H1 (cell line): ENCODE results near the gene SMURF2. TPM values are rescaled to one million over a fixed set of nuclear protein-coding genes. Genes with fewer than 3 reads are reported as not detected.

Experiments used
- CTCF ChIA-PET: fragments of 300-600 bp; sonication (Branson Sonifier 250); formaldehyde crosslinking; loops from one replicate; lab custom pipeline; 2021; ENCODE audit not compliant: partially characterized antibody; lab: Charles Lee
- POLR2A ChIA-PET: fragments of 300-600 bp; sonication (Branson Sonifier 250); formaldehyde crosslinking; loops from one replicate; lab custom pipeline; 2021; ENCODE audit warnings: inconsistent platforms; ENCODE audit not compliant: partially characterized antibody; lab: Charles Lee
- DNase-seq, 2 experiments: peaks; one replicate each; pipeline versions ENCODE4 v3.0.0 to v3.0.0-alpha.2; 2010 to 2022; ENCODE audit warnings: low spot score in 2 of 2, low read depth in 1 of 2, mixed read lengths in 1 of 2
- FAIRE-seq: peaks from 2 replicates; lab custom pipeline; 2011; peaks lifted over from hg19 to GRCh38; lab: Jason Lieb, UNC
- H2AFZ ChIP-seq: 2 replicates; pipeline ENCODE4 v1.8.1; 2012; ENCODE audit warnings: low read length, inconsistent platforms
- H2AK5ac ChIP-seq: 2 replicates; pipeline ENCODE4 v1.6.1; 2013; ENCODE audit warnings: low read depth, low read length
- H2BK120ac ChIP-seq: replicated peaks from 2 replicates; pipeline ENCODE3; 2013; ENCODE audit warnings: low read depth, low read length, inconsistent platforms
- H2BK12ac ChIP-seq: 2 replicates; pipeline ENCODE4 v1.6.1; 2013; ENCODE audit warnings: low read depth, low read length
- H2BK15ac ChIP-seq: 2 replicates; pipeline ENCODE4 v1.6.1; 2013; ENCODE audit warnings: low read length
- H2BK20ac ChIP-seq: 2 replicates; pipeline ENCODE4 v1.6.1; 2013; ENCODE audit warnings: low read length
- H2BK5ac ChIP-seq: 2 replicates; pipeline ENCODE4 v1.6.1; 2013; ENCODE audit warnings: low read depth, low read length
- H3K14ac ChIP-seq: 2 replicates; pipeline ENCODE4 v1.6.1; 2013; ENCODE audit warnings: inconsistent platforms; ENCODE audit not compliant: insufficient read length
- H3K18ac ChIP-seq: 2 replicates; pipeline ENCODE4 v1.6.1; 2013; ENCODE audit warnings: low read length; ENCODE audit errors: extremely low read depth
- H3K23ac ChIP-seq: 2 replicates; pipeline ENCODE4 v1.6.1; 2013; ENCODE audit warnings: inconsistent platforms; ENCODE audit not compliant: insufficient read length
- H3K23me2 ChIP-seq: 2 replicates; pipeline ENCODE4 v1.6.1; 2013; ENCODE audit warnings: low read depth, low read length
- H3K27ac ChIP-seq: 2 replicates; pipeline ENCODE4 v1.6.1; 2011; ENCODE audit warnings: low read depth, low read length, inconsistent platforms
- H3K27me3 ChIP-seq, 4 experiments: replicated peaks in 1 of 4; 1 replicate in 1 of 4; 2 replicates in 3 of 4; pipeline versions ENCODE4 v1.6.1 to v1.8.1; 2011 to 2013; ENCODE audit warnings: low read length in 3 of 4, mild to moderate bottlenecking in 3 of 4, inconsistent platforms in 2 of 4, mixed read lengths in 2 of 4, moderate library complexity in 1 of 4; ENCODE audit not compliant: control insufficient read depth in 3 of 4, insufficient read depth in 3 of 4; ENCODE audit errors: extremely low read depth in 1 of 4
- H3K36me3 ChIP-seq, 4 experiments: 2 replicates each; pipeline versions ENCODE4 v1.6.1 to v1.8.1; 2011 to 2013; ENCODE audit warnings: mild to moderate bottlenecking in 4 of 4, low read length in 3 of 4, moderate library complexity in 2 of 4, control low read depth in 1 of 4, inconsistent platforms in 1 of 4; ENCODE audit not compliant: insufficient read depth in 4 of 4, control insufficient read depth in 2 of 4
- H3K4ac ChIP-seq: replicated peaks from 2 replicates; pipeline ENCODE3; 2013; ENCODE audit warnings: low read length, low read depth, mixed read lengths, inconsistent platforms; ENCODE audit not compliant: insufficient read length
- H3K4me1 ChIP-seq, 4 experiments: replicated peaks in 1 of 4; 1 replicate in 1 of 4; 2 replicates in 3 of 4; pipeline versions ENCODE4 v1.6.1 to v1.8.1; 2011 to 2013; ENCODE audit warnings: low read length in 3 of 4, inconsistent platforms in 2 of 4, mixed read lengths in 1 of 4; ENCODE audit not compliant: insufficient read depth in 4 of 4, control insufficient read depth in 3 of 4
- H3K4me2 ChIP-seq, 2 experiments: 2 replicates each; pipeline versions ENCODE4 v1.6.1 to v1.8.1; 2011 to 2013; ENCODE audit warnings: low read depth in 2 of 2, low read length in 2 of 2, control low read depth in 1 of 2, inconsistent platforms in 1 of 2, mild to moderate bottlenecking in 1 of 2; ENCODE audit not compliant: insufficient read depth in 1 of 2
- H3K4me3 ChIP-seq, 4 experiments: fragments of 200-600, 300-600 bp in 1 of 4; sonication (generic), shearing (Covaris generic), sonication (Bioruptor Twin) in 1 of 4; 2 replicates each; pipeline versions ENCODE4 v1.5.1 to v1.8.1; 2011 to 2016; ENCODE audit warnings: low read length in 4 of 4, low read depth in 3 of 4, control low read depth in 2 of 4, inconsistent platforms in 2 of 4, mild to moderate bottlenecking in 2 of 4, mixed read lengths in 1 of 4, moderate library complexity in 1 of 4; ENCODE audit not compliant: insufficient read depth in 2 of 4; ENCODE audit errors: extremely low read depth in 1 of 4
- H3K56ac ChIP-seq: replicated peaks from 2 replicates; pipeline ENCODE3; 2013; ENCODE audit warnings: low read depth, mild to moderate bottlenecking, mixed read lengths, low read length, inconsistent platforms; ENCODE audit not compliant: insufficient read length
- H3K79me1 ChIP-seq: 2 replicates; pipeline ENCODE4 v1.6.1; 2013; ENCODE audit warnings: low read depth, low read length, control low read depth
- H3K79me2 ChIP-seq, 2 experiments: 2 replicates each; pipeline versions ENCODE4 v1.6.1 to v1.8.1; 2012 to 2013; ENCODE audit warnings: low read length in 2 of 2, mild to moderate bottlenecking in 2 of 2, inconsistent platforms in 1 of 2; ENCODE audit not compliant: insufficient read depth in 2 of 2, control insufficient read depth in 1 of 2
- H3K9ac ChIP-seq, 4 experiments: replicated peaks in 1 of 4; 1 replicate in 1 of 4; 2 replicates in 3 of 4; pipeline versions ENCODE4 v1.6.1 to v1.8.1; 2011 to 2013; ENCODE audit warnings: low read depth in 3 of 4, low read length in 3 of 4, control low read depth in 2 of 4, mild to moderate bottlenecking in 2 of 4, moderate library complexity in 2 of 4, inconsistent platforms in 1 of 4; ENCODE audit errors: extremely low read depth in 1 of 4
- H3K9me3 ChIP-seq, 2 experiments: 2 replicates each; pipeline versions ENCODE4 v1.6.1 to v1.8.1; 2012 to 2013; ENCODE audit warnings: mild to moderate bottlenecking in 2 of 2, moderate library complexity in 2 of 2, control low read depth in 1 of 2, inconsistent platforms in 1 of 2, low read depth in 1 of 2, low read length in 1 of 2, mixed read lengths in 1 of 2; ENCODE audit not compliant: insufficient read depth in 2 of 2
- H4K20me1 ChIP-seq, 2 experiments: replicated peaks in 1 of 2; 2 replicates each; pipeline versions ENCODE3 to v1.8.1; 2011 to 2013; ENCODE audit warnings: inconsistent platforms in 2 of 2, low read length in 2 of 2, mild to moderate bottlenecking in 1 of 2; ENCODE audit not compliant: insufficient read depth in 2 of 2, control insufficient read depth in 1 of 2
- H4K5ac ChIP-seq: 2 replicates; pipeline ENCODE4 v1.6.1; 2013; ENCODE audit warnings: low read length, low read depth, mixed read lengths, inconsistent platforms; ENCODE audit not compliant: insufficient read length
- H4K8ac ChIP-seq: 2 replicates; pipeline ENCODE4 v1.8.0; 2013; ENCODE audit warnings: mild to moderate bottlenecking, moderate library complexity, low read length, inconsistent platforms; ENCODE audit not compliant: insufficient read depth; ENCODE audit errors: extremely low read depth
- H4K91ac ChIP-seq: replicated peaks from 2 replicates; pipeline ENCODE3; 2013; ENCODE audit warnings: low read length, mixed read lengths, inconsistent platforms; ENCODE audit not compliant: insufficient read length
- HDAC2 ChIP-seq, 2 experiments: fragments of 300-600 bp in 1 of 2; sonication (generic) in 1 of 2; IDR thresholded peaks; 2 replicates each; pipeline ENCODE4 v1.6.1; 2011 to 2012; ENCODE audit warnings: low read depth in 2 of 2, low read length in 2 of 2, mild to moderate bottlenecking in 2 of 2, moderate library complexity in 2 of 2, borderline replicate concordance in 1 of 2, inconsistent platforms in 1 of 2
- WGBS, 2 experiments: shearing (Covaris generic) in 1 of 2; methylation state at CpG; one replicate each; pipeline versions ENCODE4 v1.1.6 to v1.1.7; 2013 to 2015; ENCODE audit warnings: low lambda C conversion rate in 2 of 2, mixed read lengths in 2 of 2, inconsistent platforms in 1 of 2, low coverage in 1 of 2, missing lambda C conversion rate in 1 of 2; ENCODE audit not compliant: insufficient replicate concordance in 2 of 2, insufficient coverage in 1 of 2, insufficient read length in 1 of 2; ENCODE audit errors: extremely low coverage in 1 of 2, missing lambda C conversion rate in 1 of 2; 5-methylcytosine and 5-hydroxymethylcytosine counted together
- polyA plus RNA-seq, 7 experiments: library from polyadenylated mRNA; depleted of rRNA in 3 of 7; stranded (reverse) in 5 of 7; unstranded in 2 of 7; fragments of >200 nt in 5 of 7; fragments of 200-250 nt in 2 of 7; gene quantifications; 1 replicate in 5 of 7; 2 replicates in 1 of 7; 4 replicates in 1 of 7; pipeline versions ENCODE4 v1.2.1 to v1.2.3, GENCODE V29; 2011 to 2013; ENCODE audit warnings: missing spikeins in 2 of 7, mixed read lengths in 2 of 7
- total RNA-seq: library from RNA; stranded (reverse); fragmentation: NEBNext Ultra II Directional; extraction: Animal tissue kit (Norgen Biotek cat#: 25700); gene quantifications from 2 replicates; pipeline ENCODE4 v1.2.1, GENCODE V29; 2021

The SMURF2 gene
- total and polyA plus RNA-seq, 2 of the 8 experiments (the other 6 are each of a cell fraction or from before 2014, with no cell fraction given), result 7.2 to 29.2 TPM

GRCh38 chr17:64692187-64692586 is 30.1 kb upstream of the SMURF2 start:
- Histone ChIP-seq H2BK120ac (no peak overlapping the region), H3K18ac (no peak overlapping the region), H4K91ac (no peak overlapping the region), H3K4me3 (no peak overlapping the region), H3K79me2 (no peaks in the 10 kb centered on the region), H2AFZ (no peak overlapping the region), H3K36me3 (no peaks in the 10 kb centered on the region), H2AK5ac (no peak overlapping the region), H3K14ac (no peak overlapping the region), H2BK5ac (no peak overlapping the region), H4K20me1 (no peaks in the 10 kb centered on the region), H3K23ac (no peak overlapping the region), H3K4me1 (no peaks in the 10 kb centered on the region), H3K9me3 (no peaks in the 10 kb centered on the region), H3K27ac (no peak overlapping the region), H3K9ac (no peak overlapping the region), H3K23me2 (no peaks in the 10 kb centered on the region), H4K8ac (no peak overlapping the region), H3K27me3 (no peaks in the 10 kb centered on the region), H3K79me1 (no peaks in the 10 kb centered on the region), H3K56ac (no peak overlapping the region), H2BK12ac (no peak overlapping the region), H4K5ac (no peak overlapping the region), H3K4ac (no peak overlapping the region), H2BK20ac (no peak overlapping the region), H2BK15ac (no peak overlapping the region), H3K4me2 (no peak overlapping the region)
- no peak for FAIRE-seq
- WGBS, 2 experiments, result 89% methylated on average over 3 of the region's 3 CpGs; no CpG with 5 or more reads in 1 of the 2 experiments
- CTCF ChIA-PET, result interaction anchor here (0.8 kb wide), 1 partner anchor 31 kb away, joined by 3 read pairs; no protein-coding TSS in a partner anchor
- no peak for DNase-seq
- POLR2A ChIA-PET, result no interaction called here
- TF ChIP-seq HDAC2 (IDR thresholded peaks at IDR 0.05; ENCODE audit: borderline replicate concordance in 1 of 2, low read depth in 2 of 2, low read length in 2 of 2), result no peak
